ENCODE results near the gene NOTCH3. TPM values are rescaled to one million over a fixed set of nuclear protein-coding genes. Genes with fewer than 3 reads are reported as not detected.
A peak's percentile ranks its signal among the peaks of the same experiment; 100 is the strongest.

NOTCH3 gene
- total RNA-seq, 4 donors from 2014 or later: 19.9 to 78.7 (median 49.1) TPM

DNA sequence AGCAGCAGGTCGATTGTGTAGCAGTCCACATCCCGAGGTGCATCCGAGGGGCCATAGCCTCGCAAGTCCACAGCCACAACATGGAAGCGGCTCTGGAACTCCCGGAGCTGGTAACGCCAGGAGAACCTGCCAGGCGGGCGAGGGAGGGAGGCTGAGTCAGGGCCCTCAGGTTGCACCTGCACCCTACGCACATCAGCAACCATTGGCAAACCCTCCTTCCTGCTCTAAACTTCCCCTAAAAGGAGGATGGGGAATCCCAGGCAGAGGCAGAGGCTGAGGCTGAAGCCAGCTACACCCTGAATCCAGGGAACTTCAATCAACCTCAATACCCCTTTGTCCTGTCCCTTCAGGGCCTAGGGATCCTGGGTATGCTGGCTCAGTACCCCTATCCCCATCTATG is 30.5 kb upstream of the NOTCH3 start:
- intact Hi-C loops (cut with DNase I): no loop called here
- Histone ChIP-seq H3K9me3 (no peaks in the 10 kb centered on the region), H3K4me3 (no peak overlapping the region), H3K4me1 (peaks cover 7 to 25% (median 24%) of the 10 kb centered on the region in 4 donors), H3K27me3 (peaks cover 0 to 36% (median 17%) of the 10 kb centered on the region in 4 donors), H3K27ac (replicated peaks in 1 of 4) (no peak overlapping the region), H3K36me3 (peaks cover 3 to 9% (median 8%) of the 10 kb centered on the region in 4 donors)
- no peak for DNase-seq (ENCODE audit: extremely low spot score)
- TF ChIP-seq EP300 (IDR thresholded peaks at IDR 0.05) (no peak), POLR2A (IDR thresholded peaks at IDR 0.05; ENCODE audit: low read depth) (no peak), POLR2AphosphoS5 (IDR thresholded peaks at IDR 0.05) (no peak)
- TF ChIP-seq, protein P1, sequence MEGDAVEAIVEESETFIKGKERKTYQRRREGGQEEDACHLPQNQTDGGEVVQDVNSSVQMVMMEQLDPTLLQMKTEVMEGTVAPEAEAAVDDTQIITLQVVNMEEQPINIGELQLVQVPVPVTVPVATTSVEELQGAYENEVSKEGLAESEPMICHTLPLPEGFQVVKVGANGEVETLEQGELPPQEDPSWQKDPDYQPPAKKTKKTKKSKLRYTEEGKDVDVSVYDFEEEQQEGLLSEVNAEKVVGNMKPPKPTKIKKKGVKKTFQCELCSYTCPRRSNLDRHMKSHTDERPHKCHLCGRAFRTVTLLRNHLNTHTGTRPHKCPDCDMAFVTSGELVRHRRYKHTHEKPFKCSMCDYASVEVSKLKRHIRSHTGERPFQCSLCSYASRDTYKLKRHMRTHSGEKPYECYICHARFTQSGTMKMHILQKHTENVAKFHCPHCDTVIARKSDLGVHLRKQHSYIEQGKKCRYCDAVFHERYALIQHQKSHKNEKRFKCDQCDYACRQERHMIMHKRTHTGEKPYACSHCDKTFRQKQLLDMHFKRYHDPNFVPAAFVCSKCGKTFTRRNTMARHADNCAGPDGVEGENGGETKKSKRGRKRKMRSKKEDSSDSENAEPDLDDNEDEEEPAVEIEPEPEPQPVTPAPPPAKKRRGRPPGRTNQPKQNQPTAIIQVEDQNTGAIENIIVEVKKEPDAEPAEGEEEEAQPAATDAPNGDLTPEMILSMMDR (IDR thresholded peaks at IDR 0.05): no peak
- WGBS: 87% methylated on average over 10 of the region's 10 CpGs

DNA sequence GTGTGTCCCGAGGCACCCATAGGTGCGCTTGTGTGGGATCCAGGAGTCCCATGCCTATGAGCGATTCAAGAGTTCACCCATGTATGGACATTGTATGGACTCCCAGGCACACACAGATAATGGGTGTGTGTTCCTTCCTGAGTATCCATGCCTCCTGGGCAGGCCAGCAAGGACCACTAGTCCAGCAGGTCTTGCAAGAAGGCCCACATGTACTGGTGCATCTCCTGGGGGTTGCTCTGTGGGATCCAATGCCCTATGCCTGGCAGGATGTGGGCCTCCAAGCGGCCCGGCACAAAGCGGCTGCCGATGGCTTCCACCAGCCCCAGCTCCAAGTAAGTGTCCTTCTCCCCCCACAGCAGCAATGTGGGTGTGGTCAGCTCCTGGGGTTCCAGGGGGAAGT is 26.5 kb upstream of the NOTCH3 start:
- H3K4me3 ChIP-seq: no peak overlapping the region
- H3K36me3 ChIP-seq: no peaks in the 10 kb centered on the region
- 100% methylated on average over 3 of the region's 7 CpGs for WGBS
- intact Hi-C loops (cut with DNase I): no loop called here
- TF ChIP-seq POLR2A (IDR thresholded peaks at IDR 0.05; ENCODE audit: low read depth): no peak
- TF ChIP-seq POLR2AphosphoS5 (IDR thresholded peaks at IDR 0.05): no peak
- no peak for TF ChIP-seq EP300 (IDR thresholded peaks at IDR 0.05)
- TF ChIP-seq, protein P1 (IDR thresholded peaks at IDR 0.05): no peak
- H3K4me1 ChIP-seq: peaks cover 20 to 29% (median 26%) of the 10 kb centered on the region in 4 donors
- DNase-seq (ENCODE audit: extremely low spot score): no peak
- no peak overlapping the region for H3K27ac ChIP-seq (replicated peaks in 1 of 4)
- peaks cover 0 to 25% (median 9%) of the 10 kb centered on the region in 4 donors for H3K27me3 ChIP-seq
- H3K9me3 ChIP-seq: no peaks in the 10 kb centered on the region

DNA sequence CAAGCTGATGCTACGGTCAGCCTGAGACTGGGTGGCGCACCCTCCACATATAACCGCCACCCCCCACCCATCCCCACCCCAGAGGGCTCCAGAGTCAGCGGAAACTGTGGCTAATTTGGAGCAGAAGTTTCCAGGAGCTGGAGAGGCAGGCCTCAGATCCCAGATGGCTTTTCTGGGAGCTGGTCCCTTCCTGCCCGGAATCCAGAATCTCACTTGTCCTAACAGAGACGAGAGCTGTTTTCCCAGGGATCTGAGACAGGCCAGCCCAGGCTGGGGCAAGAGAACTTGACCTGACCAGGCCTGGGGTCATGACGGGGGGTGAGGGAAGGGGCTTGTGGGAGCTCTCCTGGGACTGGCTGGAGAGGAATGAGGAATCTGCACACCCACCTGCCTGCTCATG is 25.0 kb upstream of the NOTCH3 start:
- Histone ChIP-seq H3K4me3 (no peak overlapping the region), H3K4me1 (peaks cover 16 to 20% (median 17%) of the 10 kb centered on the region in 4 donors), H3K27ac (replicated peaks in 1 of 4) (peak overlapping the region in 3 of 4 donors; percentile 6 to 25 (median 8)), H3K36me3 (no peaks in the 10 kb centered on the region), H3K9me3 (no peaks in the 10 kb centered on the region), H3K27me3 (peaks cover 0 to 10% (median 2%) of the 10 kb centered on the region in 4 donors)
- WGBS: 86% methylated on average over 4 of the region's 7 CpGs
- DNase-seq (ENCODE audit: extremely low spot score): no peak
- intact Hi-C loops (cut with DNase I): no loop called here
- TF ChIP-seq, protein P1 (IDR thresholded peaks at IDR 0.05): no peak
- TF ChIP-seq EP300 (IDR thresholded peaks at IDR 0.05) (no peak), POLR2A (IDR thresholded peaks at IDR 0.05; ENCODE audit: low read depth) (no peak), POLR2AphosphoS5 (IDR thresholded peaks at IDR 0.05) (no peak)

DNA sequence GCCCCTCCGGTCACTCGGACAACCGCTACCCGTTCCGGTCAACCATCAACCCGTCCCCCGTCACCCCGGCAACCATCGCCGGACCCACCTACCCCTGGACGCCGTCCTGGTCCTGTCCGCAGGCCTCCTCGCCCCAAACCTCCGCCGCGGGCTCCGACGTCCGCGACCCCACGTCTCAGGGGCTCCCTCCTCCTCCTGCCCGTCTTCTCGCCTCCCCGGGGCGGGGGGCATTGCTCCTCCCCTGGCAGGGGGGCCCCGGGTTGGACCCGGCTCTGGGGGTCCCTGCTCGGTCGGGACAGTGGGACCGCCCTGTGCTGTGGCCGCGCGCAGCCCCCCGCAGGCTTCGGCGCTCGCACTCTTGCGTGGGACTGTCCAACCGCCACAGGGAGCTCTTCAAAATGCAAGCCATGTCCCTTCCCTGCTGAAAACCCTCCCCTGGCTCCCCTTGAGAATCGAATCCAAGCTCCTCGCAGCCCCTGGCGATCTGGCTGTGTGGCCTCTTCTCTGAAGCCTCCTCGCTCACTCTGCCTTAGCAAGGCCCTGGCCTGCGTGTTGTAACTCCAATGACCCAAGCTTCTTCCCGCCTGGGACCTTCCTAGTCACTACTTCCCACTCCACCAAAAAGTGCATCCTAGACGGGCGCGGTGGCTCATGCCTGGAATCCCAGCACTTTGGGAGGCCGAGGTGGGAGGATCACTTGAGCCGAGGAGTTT is 23.0 kb upstream of the NOTCH3 start:
- DNase-seq (ENCODE audit: extremely low spot score): no peak
- WGBS: 23% methylated on average over 13 of the region's 51 CpGs

More for the DNA sequence above, 23.0 kb upstream of the NOTCH3 start:
- peak overlapping the region; percentile 68 to 74 (median 72) for H3K4me3 ChIP-seq
- H3K4me1 ChIP-seq: peaks cover 16 to 20% (median 17%) of the 10 kb centered on the region in 4 donors
- no peaks in the 10 kb centered on the region for H3K36me3 ChIP-seq
- TF ChIP-seq EP300 (IDR thresholded peaks at IDR 0.05) (no peak), POLR2AphosphoS5 (IDR thresholded peaks at IDR 0.05) (no peak), POLR2A (IDR thresholded peaks at IDR 0.05; ENCODE audit: low read depth) (no peak)
- TF ChIP-seq, protein P1 (IDR thresholded peaks at IDR 0.05): no peak
- no peaks in the 10 kb centered on the region for H3K9me3 ChIP-seq
- peak overlapping the region; percentile 59 to 74 (median 67) for H3K27ac ChIP-seq (replicated peaks in 1 of 4)
- intact Hi-C loops (cut with DNase I): no loop called here
- H3K27me3 ChIP-seq: no peaks in the 10 kb centered on the region

Data from esophagus muscularis mucosa (tissue), 4 donors.